ENCODE results near the gene SYTL2.

- TF ChIP-seq TAF1 (conservative IDR thresholded peaks at IDR 0.05) (no peak), SP1 (IDR thresholded peaks at IDR 0.05) (no peak), CTCF (IDR thresholded peaks at IDR 0.05; ENCODE audit: low read depth, low read length, missing input control) (no peak), RXRA (IDR thresholded peaks at IDR 0.05) (no peak), EGR1 (IDR thresholded peaks at IDR 0.05; ENCODE audit: low read depth in 2 of 2) (no peak), YY1 (IDR thresholded peaks at IDR 0.05) (no peak), NR2F2 (IDR thresholded peaks at IDR 0.05) (no peak), RAD21 (IDR thresholded peaks at IDR 0.05) (no peak), ZBTB33 (IDR thresholded peaks at IDR 0.05) (no peak), MAX (IDR thresholded peaks at IDR 0.05) (no peak), REST (IDR thresholded peaks at IDR 0.05) (no peak), GABPA (IDR thresholded peaks at IDR 0.05 in 1 of 2, conservative IDR thresholded peaks at IDR 0.05 in 1 of 2) (no peak), HNF4A (conservative IDR thresholded peaks at IDR 0.05) (no peak)
Measured at GRCh38 chr11:85685125-85685819, 125.7 kb downstream of the SYTL2 start.

Measured in liver (tissue), 3 donors.